Loucy (cell line): ENCODE data around the gene ADGRG7.

ENCODE experiments used
- H2AFZ ChIP-seq: fragments of 200-600 bp; sonication (generic); 2 replicates; pipeline ENCODE4 v1.6.0; 2016; ENCODE audit warnings: antibody characterized with exemption, mild to moderate bottlenecking, low read length, moderate library complexity
- H3F3A ChIP-seq: fragments of 200-600 bp; 2 replicates; pipeline ENCODE4 v1.6.0; 2016; ENCODE audit warnings: antibody characterized with exemption, low read depth, mild to moderate bottlenecking
- H3K27me3 ChIP-seq: fragments of 200-600 bp; sonication (generic); 2 replicates; pipeline ENCODE4 v1.6.1; 2014; ENCODE audit warnings: low read length, mild to moderate bottlenecking; ENCODE audit not compliant: insufficient read depth, poor library complexity, severe bottlenecking
- H3K36me3 ChIP-seq: fragments of 200-600 bp; sonication (generic); 2 replicates; pipeline ENCODE4 v1.6.1; 2016; ENCODE audit warnings: low read length; ENCODE audit not compliant: insufficient read depth
- H3K4me1 ChIP-seq: fragments of 200-600 bp; sonication (generic); 2 replicates; pipeline ENCODE4 v1.5.1; 2014; ENCODE audit warnings: low read length, mild to moderate bottlenecking; ENCODE audit not compliant: insufficient read depth, poor library complexity, severe bottlenecking
- H3K4me2 ChIP-seq: fragments of 200-600 bp; sonication (generic); 2 replicates; pipeline ENCODE4 v1.6.0; 2014; ENCODE audit warnings: antibody characterized with exemption, low read length, low read depth, mild to moderate bottlenecking; ENCODE audit not compliant: poor library complexity, severe bottlenecking
- H3K4me3 ChIP-seq: fragments of 200-600 bp; sonication (generic); 2 replicates; pipeline ENCODE4 v1.5.1; 2014; ENCODE audit warnings: low read length, mild to moderate bottlenecking, mixed read lengths; ENCODE audit not compliant: poor library complexity, severe bottlenecking
- H3K79me2 ChIP-seq: fragments of 200-600 bp; sonication (generic); 2 replicates; pipeline ENCODE4 v1.6.1; 2014; ENCODE audit warnings: low read length; ENCODE audit not compliant: insufficient read depth
- H3K9ac ChIP-seq: fragments of 200-600 bp; sonication (generic); 2 replicates; pipeline ENCODE4 v1.6.0; 2014; ENCODE audit warnings: mild to moderate bottlenecking, low read depth, low read length, moderate library complexity; ENCODE audit not compliant: poor library complexity, severe bottlenecking
- H3K9me2 ChIP-seq: fragments of 200-600 bp; sonication (generic); replicated peaks from 2 replicates; pipeline ENCODE4 v1.6.1; 2016; ENCODE audit warnings: low read depth, low read length, mixed read lengths
- H3K9me3 ChIP-seq: fragments of 200-600 bp; sonication (generic); 2 replicates; pipeline ENCODE4 v1.6.1; 2014; ENCODE audit warnings: mild to moderate bottlenecking, antibody characterized with exemption, low read length, low read depth; ENCODE audit not compliant: insufficient read depth
- H4K20me1 ChIP-seq: fragments of 200-600 bp; sonication (generic); 2 replicates; pipeline ENCODE4 v1.6.0; 2014; ENCODE audit warnings: antibody characterized with exemption, low read length, mild to moderate bottlenecking; ENCODE audit not compliant: insufficient read depth, poor library complexity, severe bottlenecking
- EZH2phosphoT487 ChIP-seq: fragments of 200-600 bp; IDR thresholded peaks from 2 replicates; pipeline ENCODE4 v1.6.1; 2018; ENCODE audit warnings: antibody characterized with exemption, mild to moderate bottlenecking, moderate library complexity, borderline replicate concordance
- TF ChIP-seq, protein P1 (sequence below): fragments of 200-600 bp; sonication (generic); conservative IDR thresholded peaks from 2 replicates; pipeline ENCODE4 v1.5.1; 2014; ENCODE audit warnings: mild to moderate bottlenecking, antibody characterized with exemption, low read length

The ADGRG7 gene

GRCh38 chr3:100682056-100682853, 72.9 kb downstream of the ADGRG7 start:
- Histone ChIP-seq H3K27me3 (no peaks in the 10 kb centered on the region), H3K4me1 (no peaks in the 10 kb centered on the region), H3K79me2 (no peaks in the 10 kb centered on the region), H2AFZ (no peak overlapping the region), H3K9me3 (no peaks in the 10 kb centered on the region), H3K9ac (no peak overlapping the region), H3K4me3 (no peak overlapping the region), H3K9me2 (no peaks in the 10 kb centered on the region), H3F3A (no peaks in the 10 kb centered on the region), H3K4me2 (no peak overlapping the region), H3K36me3 (no peaks in the 10 kb centered on the region), H4K20me1 (no peaks in the 10 kb centered on the region)
- TF ChIP-seq, protein P1, sequence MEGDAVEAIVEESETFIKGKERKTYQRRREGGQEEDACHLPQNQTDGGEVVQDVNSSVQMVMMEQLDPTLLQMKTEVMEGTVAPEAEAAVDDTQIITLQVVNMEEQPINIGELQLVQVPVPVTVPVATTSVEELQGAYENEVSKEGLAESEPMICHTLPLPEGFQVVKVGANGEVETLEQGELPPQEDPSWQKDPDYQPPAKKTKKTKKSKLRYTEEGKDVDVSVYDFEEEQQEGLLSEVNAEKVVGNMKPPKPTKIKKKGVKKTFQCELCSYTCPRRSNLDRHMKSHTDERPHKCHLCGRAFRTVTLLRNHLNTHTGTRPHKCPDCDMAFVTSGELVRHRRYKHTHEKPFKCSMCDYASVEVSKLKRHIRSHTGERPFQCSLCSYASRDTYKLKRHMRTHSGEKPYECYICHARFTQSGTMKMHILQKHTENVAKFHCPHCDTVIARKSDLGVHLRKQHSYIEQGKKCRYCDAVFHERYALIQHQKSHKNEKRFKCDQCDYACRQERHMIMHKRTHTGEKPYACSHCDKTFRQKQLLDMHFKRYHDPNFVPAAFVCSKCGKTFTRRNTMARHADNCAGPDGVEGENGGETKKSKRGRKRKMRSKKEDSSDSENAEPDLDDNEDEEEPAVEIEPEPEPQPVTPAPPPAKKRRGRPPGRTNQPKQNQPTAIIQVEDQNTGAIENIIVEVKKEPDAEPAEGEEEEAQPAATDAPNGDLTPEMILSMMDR: no peak
- TF ChIP-seq EZH2phosphoT487: no peak

GRCh38 chr3:100682854-100683760, 73.7 kb downstream of the ADGRG7 start:
- no peak overlapping the region for H2AFZ ChIP-seq
- H3K9me3 ChIP-seq: no peaks in the 10 kb centered on the region
- H3K79me2 ChIP-seq: no peaks in the 10 kb centered on the region
- H4K20me1 ChIP-seq: no peaks in the 10 kb centered on the region
- TF ChIP-seq, protein P1: no peak
- H3K4me2 ChIP-seq: no peak overlapping the region
- no peaks in the 10 kb centered on the region for H3K4me1 ChIP-seq
- no peaks in the 10 kb centered on the region for H3K36me3 ChIP-seq
- H3K4me3 ChIP-seq: no peak overlapping the region
- H3F3A ChIP-seq: no peaks in the 10 kb centered on the region
- no peak overlapping the region for H3K9ac ChIP-seq
- no peaks in the 10 kb centered on the region for H3K27me3 ChIP-seq
- no peaks in the 10 kb centered on the region for H3K9me2 ChIP-seq

DNA sequence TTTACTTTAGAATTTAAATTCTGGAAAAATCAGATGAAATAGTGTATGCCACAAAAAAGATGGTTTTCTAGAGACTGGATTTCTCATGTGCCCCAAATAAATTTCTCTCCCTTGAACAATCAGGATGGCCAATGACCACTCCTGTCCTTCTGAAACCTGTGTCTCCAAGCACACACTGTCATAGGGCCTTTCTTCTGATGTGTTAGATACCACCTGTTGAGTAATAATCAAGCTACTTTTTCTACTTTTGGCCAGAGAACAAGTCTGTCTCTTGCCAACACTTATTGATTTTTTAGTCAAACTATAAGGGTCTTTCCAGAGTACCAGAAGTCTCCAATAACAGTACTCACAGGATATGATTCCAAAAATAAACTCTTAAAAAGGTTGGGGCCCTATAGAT, 83.8 kb downstream of the ADGRG7 start:
- Histone ChIP-seq H3K4me2 (no peak overlapping the region), H2AFZ (no peak overlapping the region), H3K9me2 (no peaks in the 10 kb centered on the region), H3K79me2 (no peaks in the 10 kb centered on the region), H3K4me1 (no peaks in the 10 kb centered on the region), H3K36me3 (no peaks in the 10 kb centered on the region), H3K27me3 (peaks cover 32% of the 10 kb centered on the region), H3K4me3 (no peak overlapping the region), H4K20me1 (no peaks in the 10 kb centered on the region), H3F3A (no peaks in the 10 kb centered on the region), H3K9ac (no peak overlapping the region), H3K9me3 (no peaks in the 10 kb centered on the region)
- TF ChIP-seq, protein P1: no peak
- TF ChIP-seq EZH2phosphoT487: no peak
